SK-N-DZ (cell line): ENCODE results near the gene SORBS2.

Experiments
- DNase-seq: peaks from one replicate; pipeline ENCODE4 v3.0.0-alpha.2; 2015; ENCODE audit warnings: low spot score

Gene SORBS2

GRCh38 chr4:185682236-185682635 lies 129.8 kb downstream of the SORBS2 start:
- DNase-seq, result no peak

GRCh38 chr4:185681604-185682003 lies 130.4 kb downstream of the SORBS2 start:
- DNase-seq, result no peak

GRCh38 chr4:185680617-185681016 lies 131.4 kb downstream of the SORBS2 start:
- DNase-seq, result no peak

GRCh38 chr4:185679523-185679922 lies 132.5 kb downstream of the SORBS2 start:
- no peak for DNase-seq

GRCh38 chr4:185677637-185678314 lies 134.2 kb downstream of the SORBS2 start:
- no peak for DNase-seq

- DNase-seq, result no peak
Measured at GRCh38 chr4:185672618-185673017, 139.4 kb downstream of the SORBS2 start.

- DNase-seq, result no peak
Measured at GRCh38 chr4:185672151-185672550, 139.8 kb downstream of the SORBS2 start.

GRCh38 chr4:185671496-185671895 lies 140.5 kb downstream of the SORBS2 start:
- no peak for DNase-seq

GRCh38 chr4:185671066-185671465 lies 140.9 kb downstream of the SORBS2 start:
- no peak for DNase-seq

GRCh38 chr4:185669288-185669687 lies 142.7 kb downstream of the SORBS2 start:
- no peak for DNase-seq

- no peak for DNase-seq
Measured at GRCh38 chr4:185666156-185666555, 145.8 kb downstream of the SORBS2 start.

GRCh38 chr4:185665655-185666054 lies 146.3 kb downstream of the SORBS2 start:
- peak; percentile 27 for DNase-seq

GRCh38 chr4:185664481-185664880 lies 147.5 kb downstream of the SORBS2 start:
- DNase-seq, result no peak

GRCh38 chr4:185662030-185662778 lies 149.8 kb downstream of the SORBS2 start:
- DNase-seq, result no peak

GRCh38 chr4:185660340-185660739 lies 151.7 kb downstream of the SORBS2 start:
- no peak for DNase-seq

- DNase-seq, result peak; percentile 64
Measured at GRCh38 chr4:185657699-185658098, 154.3 kb downstream of the SORBS2 start.

- no peak for DNase-seq
Measured at GRCh38 chr4:185657183-185657582, 154.8 kb downstream of the SORBS2 start.

GRCh38 chr4:185656467-185656931 lies 155.5 kb downstream of the SORBS2 start:
- DNase-seq, result no peak

- no peak for DNase-seq
Measured at GRCh38 chr4:185654965-185655554, 156.9 kb downstream of the SORBS2 start.

- DNase-seq, result no peak
Measured at GRCh38 chr4:185654311-185654710, 157.7 kb downstream of the SORBS2 start.

- no peak for DNase-seq
Measured at GRCh38 chr4:185651851-185652250, 160.1 kb downstream of the SORBS2 start.

GRCh38 chr4:185651137-185651677 lies 160.8 kb downstream of the SORBS2 start:
- DNase-seq, result no peak
